ENCODE data around the gene TMC8. TPM values are rescaled to one million over a fixed set of nuclear protein-coding genes. Genes with fewer than 3 reads are reported as not detected.

Gene TMC8
- total RNA-seq, 1 donor from 2014 or later = 1.2 TPM

GRCh38 chr17:78159575-78160158 is 29.1 kb downstream of the TMC8 start:
- no peak for DNase-seq (ENCODE audit: low spot score in 2 of 2, unreplicated experiment in 2 of 2)
- Mint-ChIP-seq H3K4me3 (no peak overlapping the region), H3K36me3 (no peaks in the 10 kb centered on the region), H3K27ac (no peak overlapping the region), H3K27me3 (ENCODE audit: low read depth) (no peaks in the 10 kb centered on the region), H3K4me1 (no peaks in the 10 kb centered on the region), H3K9me3 (no peaks in the 10 kb centered on the region)
- TF ChIP-seq CTCF (IDR thresholded peaks at IDR 0.05; ENCODE audit: unreplicated experiment) = no peak

- Mint-ChIP-seq H3K4me1 (no peaks in the 10 kb centered on the region), H3K36me3 (no peaks in the 10 kb centered on the region), H3K4me3 (no peak overlapping the region), H3K9me3 (no peaks in the 10 kb centered on the region), H3K27ac (no peak overlapping the region), H3K27me3 (ENCODE audit: low read depth) (no peaks in the 10 kb centered on the region)
- DNase-seq (ENCODE audit: low spot score in 2 of 2, unreplicated experiment in 2 of 2) = no peak
- no peak for TF ChIP-seq CTCF (IDR thresholded peaks at IDR 0.05; ENCODE audit: unreplicated experiment)
These were observed 33.5 kb downstream of the TMC8 start for GRCh38 chr17:78163881-78164747.

GRCh38 chr17:78164748-78165607 is 34.4 kb downstream of the TMC8 start:
- Mint-ChIP-seq H3K9me3 (no peaks in the 10 kb centered on the region), H3K27ac (no peak overlapping the region), H3K27me3 (ENCODE audit: low read depth) (no peaks in the 10 kb centered on the region), H3K36me3 (no peaks in the 10 kb centered on the region), H3K4me3 (no peak overlapping the region), H3K4me1 (peaks cover 3% of the 10 kb centered on the region)
- DNase-seq (ENCODE audit: low spot score in 2 of 2, unreplicated experiment in 2 of 2) = no peak
- no peak for TF ChIP-seq CTCF (IDR thresholded peaks at IDR 0.05; ENCODE audit: unreplicated experiment)

- no peak overlapping the region for H3K4me3 Mint-ChIP-seq
- H3K4me1 Mint-ChIP-seq = peaks cover 3% of the 10 kb centered on the region
- TF ChIP-seq CTCF (IDR thresholded peaks at IDR 0.05; ENCODE audit: unreplicated experiment) = no peak
- no peak overlapping the region for H3K27ac Mint-ChIP-seq
- no peak for DNase-seq (ENCODE audit: low spot score in 2 of 2, unreplicated experiment in 2 of 2)
- no peaks in the 10 kb centered on the region for H3K27me3 Mint-ChIP-seq (ENCODE audit: low read depth)
- H3K36me3 Mint-ChIP-seq = no peaks in the 10 kb centered on the region
- H3K9me3 Mint-ChIP-seq = no peaks in the 10 kb centered on the region
These were observed 35.8 kb downstream of the TMC8 start for GRCh38 chr17:78166416-78166815.

GRCh38 chr17:78168242-78168902 is 37.8 kb downstream of the TMC8 start, which contains the start of gene SYNGR2:
Gene SYNGR2, plus strand, starts transcription at chr17:78168581. Its CDS starts 36 bp downstream, at chr17:78168617.
- peak; percentile 64 to 79 for DNase-seq (ENCODE audit: low spot score in 2 of 2, unreplicated experiment in 2 of 2)
- Mint-ChIP-seq H3K4me3 (peak within 1 kb of the TSS; percentile 70), H3K36me3 (peaks cover 1% of the 10 kb centered on the region), H3K4me1 (peaks cover 14% of the 10 kb centered on the region), H3K27ac (no peak within 1 kb of the TSS), H3K9me3 (no peaks in the 10 kb centered on the region), H3K27me3 (ENCODE audit: low read depth) (no peaks in the 10 kb centered on the region)
- no peak for TF ChIP-seq CTCF (IDR thresholded peaks at IDR 0.05; ENCODE audit: unreplicated experiment)
